ENCODE data around the gene PCSK4. TPM values are rescaled to one million over a fixed set of nuclear protein-coding genes. Genes with fewer than 3 reads are reported as not detected.

The PCSK4 gene
- total RNA-seq, 1 experiment from 2014 or later = 11.1 TPM

DNA sequence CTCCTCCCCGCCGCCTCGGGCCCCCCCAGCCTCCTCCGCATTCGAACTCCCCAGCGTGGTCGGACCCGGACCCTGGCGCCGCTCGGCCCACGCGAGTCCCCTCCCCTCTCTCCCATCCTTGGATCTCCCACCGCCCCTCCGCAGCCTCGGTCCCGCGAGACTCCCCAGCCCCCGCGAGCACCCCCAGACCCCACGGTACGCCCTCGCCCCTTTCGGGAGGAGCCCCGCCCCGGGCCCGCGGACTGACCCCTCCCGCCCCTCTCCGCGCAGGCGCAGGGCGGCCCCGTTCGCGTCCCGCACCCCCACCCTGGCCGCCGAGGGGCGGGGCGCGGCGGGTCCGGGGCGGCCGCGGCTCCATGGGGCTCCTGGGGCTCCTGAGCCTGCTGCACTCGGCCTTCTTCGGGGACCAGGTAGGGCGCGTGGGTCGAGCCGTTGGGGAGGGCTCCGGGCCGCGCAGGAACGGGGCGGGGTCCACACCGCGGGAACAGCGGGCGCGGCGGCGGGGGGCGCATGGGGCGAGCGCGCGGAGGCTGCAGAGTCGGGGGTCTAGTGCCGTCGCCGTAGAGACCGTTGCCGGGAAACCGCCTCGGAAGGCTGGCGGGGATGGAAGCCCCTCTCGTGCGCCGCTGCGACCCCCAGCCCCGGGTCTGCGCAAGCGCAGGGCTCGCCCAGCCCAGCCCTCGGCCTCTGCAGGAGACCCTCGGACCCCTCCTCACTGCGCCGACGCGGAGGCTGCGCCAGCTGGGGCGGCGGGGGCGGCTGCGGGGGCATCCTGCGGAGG lies 44.0 kb downstream of the PCSK4 start:
- Histone ChIP-seq H3K27me3 (ENCODE audit: insufficient read depth, low read length) (no peaks in the 10 kb centered on the region; the same call in 1 of the 2 replicates), H3K4me2 (ENCODE audit: low read length) (peak overlapping the region; percentile 99), H3K9me2 (ENCODE audit: insufficient read depth) (no peaks in the 10 kb centered on the region), H3K9me3 (ENCODE audit: control insufficient read depth in 1 of 2, insufficient read depth in 1 of 2, low read depth in 1 of 2, low read length in 2 of 2) (no peaks in the 10 kb centered on the region), H3K36me3 (ENCODE audit: control insufficient read depth in 1 of 2, insufficient read depth in 2 of 2, low read length in 2 of 2) (peaks cover 3 to 12% of the 10 kb centered on the region in 2 experiments; a peak in 2 of 4 replicates), H3K4me1 (ENCODE audit: control insufficient read depth in 1 of 2, insufficient read depth in 2 of 2, low read length in 2 of 2) (peaks cover 37 to 58% of the 10 kb centered on the region in 2 experiments), H3K79me2 (ENCODE audit: insufficient read depth, low read length) (peaks cover 15% of the 10 kb centered on the region), H3K4me3 (replicated peaks in 1 of 2; ENCODE audit: low read depth in 1 of 2, low read length in 2 of 2) (peak overlapping the region; percentile 48 to 62), H3K27ac (ENCODE audit: low read depth, low read length) (peak overlapping the region; percentile 22; the same call in 1 of the 2 replicates), H3K9ac (ENCODE audit: low read length) (peak overlapping the region; percentile 71), H2AFZ (ENCODE audit: low read depth, low read length, poor library complexity, severe bottlenecking) (no peak overlapping the region), H4K20me1 (ENCODE audit: insufficient read depth) (peaks cover 15% of the 10 kb centered on the region; the same call in 1 of the 2 replicates)
- no peak for DNase-seq (ENCODE audit: low read depth, low spot score)
- RAD21 ChIA-PET (ENCODE audit: low non-redundant PET in 1 of 2, low total read pairs in 2 of 2, uncharacterized antibody in 2 of 2, unreplicated experiment in 2 of 2) = interaction anchor here in 1 of 2 experiments (0.6 to 1.3 kb wide), 2 partner anchors 10 to 167 kb away, joined by 3 to 4 read pairs; no protein-coding TSS in a partner anchor
- intact Hi-C loops (cut with micrococcal nuclease) = no loop called here
- peak; percentile 28 for ATAC-seq
- no TSS peak for BruUV-seq (replicated peaks)
- CTCF ChIA-PET = interaction anchor here (0.9 to 3.0 kb wide), 4 partner anchors 9 to 380 kb away, joined by 3 to 49 read pairs (median 4); no protein-coding TSS in a partner anchor
- TF ChIP-seq ZFX (IDR thresholded peaks at IDR 0.05) (no peak), POLR2A (IDR thresholded peaks at IDR 0.05; ENCODE audit: borderline replicate concordance, extremely low read depth, insufficient read depth, insufficient read length) (no peak), JUND (IDR thresholded peaks at IDR 0.05) (no peak), SIN3A (IDR thresholded peaks at IDR 0.05; ENCODE audit: low read depth) (no peak), FOSL1 (IDR thresholded peaks at IDR 0.05; ENCODE audit: low read depth) (no peak), EGR1 (IDR thresholded peaks at IDR 0.05; ENCODE audit: low read depth) (no peak)
- TF ChIP-seq, protein P1, sequence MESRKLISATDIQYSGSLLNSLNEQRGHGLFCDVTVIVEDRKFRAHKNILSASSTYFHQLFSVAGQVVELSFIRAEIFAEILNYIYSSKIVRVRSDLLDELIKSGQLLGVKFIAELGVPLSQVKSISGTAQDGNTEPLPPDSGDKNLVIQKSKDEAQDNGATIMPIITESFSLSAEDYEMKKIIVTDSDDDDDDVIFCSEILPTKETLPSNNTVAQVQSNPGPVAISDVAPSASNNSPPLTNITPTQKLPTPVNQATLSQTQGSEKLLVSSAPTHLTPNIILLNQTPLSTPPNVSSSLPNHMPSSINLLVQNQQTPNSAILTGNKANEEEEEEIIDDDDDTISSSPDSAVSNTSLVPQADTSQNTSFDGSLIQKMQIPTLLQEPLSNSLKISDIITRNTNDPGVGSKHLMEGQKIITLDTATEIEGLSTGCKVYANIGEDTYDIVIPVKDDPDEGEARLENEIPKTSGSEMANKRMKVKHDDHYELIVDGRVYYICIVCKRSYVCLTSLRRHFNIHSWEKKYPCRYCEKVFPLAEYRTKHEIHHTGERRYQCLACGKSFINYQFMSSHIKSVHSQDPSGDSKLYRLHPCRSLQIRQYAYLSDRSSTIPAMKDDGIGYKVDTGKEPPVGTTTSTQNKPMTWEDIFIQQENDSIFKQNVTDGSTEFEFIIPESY (IDR thresholded peaks at IDR 0.05; ENCODE audit: extremely low read depth, insufficient replicate concordance, low read length) = no peak
- TF ChIP-seq, protein P2, sequence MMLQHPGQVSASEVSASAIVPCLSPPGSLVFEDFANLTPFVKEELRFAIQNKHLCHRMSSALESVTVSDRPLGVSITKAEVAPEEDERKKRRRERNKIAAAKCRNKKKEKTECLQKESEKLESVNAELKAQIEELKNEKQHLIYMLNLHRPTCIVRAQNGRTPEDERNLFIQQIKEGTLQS (IDR thresholded peaks at IDR 0.05) = no peak
- TF ChIP-seq, protein P3, sequence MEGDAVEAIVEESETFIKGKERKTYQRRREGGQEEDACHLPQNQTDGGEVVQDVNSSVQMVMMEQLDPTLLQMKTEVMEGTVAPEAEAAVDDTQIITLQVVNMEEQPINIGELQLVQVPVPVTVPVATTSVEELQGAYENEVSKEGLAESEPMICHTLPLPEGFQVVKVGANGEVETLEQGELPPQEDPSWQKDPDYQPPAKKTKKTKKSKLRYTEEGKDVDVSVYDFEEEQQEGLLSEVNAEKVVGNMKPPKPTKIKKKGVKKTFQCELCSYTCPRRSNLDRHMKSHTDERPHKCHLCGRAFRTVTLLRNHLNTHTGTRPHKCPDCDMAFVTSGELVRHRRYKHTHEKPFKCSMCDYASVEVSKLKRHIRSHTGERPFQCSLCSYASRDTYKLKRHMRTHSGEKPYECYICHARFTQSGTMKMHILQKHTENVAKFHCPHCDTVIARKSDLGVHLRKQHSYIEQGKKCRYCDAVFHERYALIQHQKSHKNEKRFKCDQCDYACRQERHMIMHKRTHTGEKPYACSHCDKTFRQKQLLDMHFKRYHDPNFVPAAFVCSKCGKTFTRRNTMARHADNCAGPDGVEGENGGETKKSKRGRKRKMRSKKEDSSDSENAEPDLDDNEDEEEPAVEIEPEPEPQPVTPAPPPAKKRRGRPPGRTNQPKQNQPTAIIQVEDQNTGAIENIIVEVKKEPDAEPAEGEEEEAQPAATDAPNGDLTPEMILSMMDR (IDR thresholded peaks at IDR 0.05 in 2 of 3, conservative IDR thresholded peaks at IDR 0.05 in 1 of 3; ENCODE audit: borderline replicate concordance in 1 of 3, insufficient read depth in 1 of 3, low read depth in 2 of 3, low read length in 2 of 3) = no peak
- POLR2A ChIA-PET = interaction anchor here (0.8 to 3.0 kb wide), 6 partner anchors 9 to 177 kb away, joined by 3 to 28 read pairs (median 3); partner anchors contain the start of gene REEP6
